Measurements from ENCODE around the gene ARID1B. TPM values are rescaled to one million over a fixed set of nuclear protein-coding genes. Genes with fewer than 3 reads are reported as not detected.

The ARID1B gene
- total and polyA plus RNA-seq, 7 donors = 8.4 to 115 (median 69.6) TPM

DNA sequence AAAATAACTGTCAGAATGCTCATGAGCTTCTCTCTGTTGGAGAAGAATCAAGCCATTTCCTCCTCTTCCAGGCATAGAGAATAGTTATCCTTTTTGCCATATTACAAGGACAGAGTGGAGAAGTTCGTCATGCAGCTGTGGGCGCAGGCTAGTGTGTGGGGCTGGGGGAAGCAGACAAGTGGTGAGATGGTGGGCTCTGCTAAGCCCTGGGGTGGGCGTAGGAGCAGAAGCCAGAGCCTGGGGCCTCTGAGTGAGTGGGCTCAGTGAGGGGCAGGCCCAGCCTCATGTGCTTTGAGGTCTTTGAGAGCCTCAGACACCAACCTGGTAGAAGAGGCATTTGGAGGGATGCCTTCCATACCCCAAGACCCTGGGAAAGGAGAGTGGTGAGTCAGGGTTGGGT is 19.4 kb downstream of the ARID1B start:
- 91 to 95% methylated on average over 3 of the region's 3 CpGs for WGBS, 2 donors
- no peak for TF ChIP-seq EP300 (IDR thresholded peaks at IDR 0.05)
- TF ChIP-seq POLR2A (IDR thresholded peaks at IDR 0.05) = no peak
- no peak for TF ChIP-seq POLR2AphosphoS5 (IDR thresholded peaks at IDR 0.05)
- TF ChIP-seq, protein P1, sequence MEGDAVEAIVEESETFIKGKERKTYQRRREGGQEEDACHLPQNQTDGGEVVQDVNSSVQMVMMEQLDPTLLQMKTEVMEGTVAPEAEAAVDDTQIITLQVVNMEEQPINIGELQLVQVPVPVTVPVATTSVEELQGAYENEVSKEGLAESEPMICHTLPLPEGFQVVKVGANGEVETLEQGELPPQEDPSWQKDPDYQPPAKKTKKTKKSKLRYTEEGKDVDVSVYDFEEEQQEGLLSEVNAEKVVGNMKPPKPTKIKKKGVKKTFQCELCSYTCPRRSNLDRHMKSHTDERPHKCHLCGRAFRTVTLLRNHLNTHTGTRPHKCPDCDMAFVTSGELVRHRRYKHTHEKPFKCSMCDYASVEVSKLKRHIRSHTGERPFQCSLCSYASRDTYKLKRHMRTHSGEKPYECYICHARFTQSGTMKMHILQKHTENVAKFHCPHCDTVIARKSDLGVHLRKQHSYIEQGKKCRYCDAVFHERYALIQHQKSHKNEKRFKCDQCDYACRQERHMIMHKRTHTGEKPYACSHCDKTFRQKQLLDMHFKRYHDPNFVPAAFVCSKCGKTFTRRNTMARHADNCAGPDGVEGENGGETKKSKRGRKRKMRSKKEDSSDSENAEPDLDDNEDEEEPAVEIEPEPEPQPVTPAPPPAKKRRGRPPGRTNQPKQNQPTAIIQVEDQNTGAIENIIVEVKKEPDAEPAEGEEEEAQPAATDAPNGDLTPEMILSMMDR (IDR thresholded peaks at IDR 0.05) = no peak
- Histone ChIP-seq H3K27ac (no peak overlapping the region), H3K4me3 (no peak overlapping the region), H3K27me3 (no peaks in the 10 kb centered on the region), H3K4me1 (peaks cover 0 to 71% (median 52%) of the 10 kb centered on the region in 4 donors), H3K9me3 (no peaks in the 10 kb centered on the region), H3K36me3 (no peaks in the 10 kb centered on the region)
- no peak for DNase-seq
- intact Hi-C loops (cut with DNase I) = no loop called here

DNA sequence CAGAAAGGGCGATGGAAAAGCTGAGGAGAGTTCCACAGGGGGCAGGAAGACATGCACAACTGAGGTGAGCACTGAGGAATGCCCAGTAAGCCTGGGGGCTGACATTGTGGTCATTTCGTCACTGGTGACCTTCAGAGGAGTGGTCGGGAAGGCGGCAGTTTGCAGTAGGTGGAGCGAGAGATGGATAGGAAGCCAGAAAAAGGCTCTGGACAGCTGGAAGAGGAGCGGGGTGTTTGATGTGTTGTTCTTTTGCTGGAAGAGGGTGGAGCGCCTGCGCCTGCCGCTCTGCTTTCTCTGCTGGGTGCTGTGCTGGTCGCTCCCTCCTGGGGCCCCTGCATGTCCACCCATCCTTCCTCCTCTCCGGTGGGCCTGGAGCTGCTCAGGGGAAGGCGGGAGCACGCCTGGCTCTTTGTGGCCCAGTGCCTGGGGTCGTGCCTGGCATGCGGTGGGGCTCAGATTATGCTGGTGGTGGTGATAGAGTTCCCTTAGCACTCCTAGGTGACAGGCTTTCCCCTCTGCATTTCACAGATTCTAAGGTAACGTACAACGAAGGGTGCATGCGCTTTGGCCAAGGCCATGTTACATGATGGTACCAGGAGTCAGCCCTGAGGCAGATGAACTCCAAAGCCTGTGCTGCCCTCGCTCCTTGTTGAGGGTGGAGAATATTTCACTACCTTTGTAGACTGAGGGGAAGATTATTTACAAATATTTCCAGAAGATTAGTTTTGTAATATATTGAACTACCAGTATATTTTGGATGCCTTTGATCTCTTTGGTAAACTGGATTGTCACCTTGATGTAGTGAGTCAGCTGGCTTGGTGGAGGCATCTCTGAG is 20.9 kb downstream of the ARID1B start:
- peaks cover 0 to 71% (median 44%) of the 10 kb centered on the region in 4 donors for H3K4me1 ChIP-seq
- no peak overlapping the region for H3K4me3 ChIP-seq
- no peak for DNase-seq
- no peak overlapping the region for H3K27ac ChIP-seq
- H3K27me3 ChIP-seq = no peaks in the 10 kb centered on the region
- intact Hi-C loops (cut with DNase I) = no loop called here
- WGBS, 2 donors = 97% methylated on average over 19 of the region's 19 CpGs
- no peaks in the 10 kb centered on the region for H3K36me3 ChIP-seq
- H3K9me3 ChIP-seq = no peaks in the 10 kb centered on the region
- TF ChIP-seq POLR2AphosphoS5 (IDR thresholded peaks at IDR 0.05) = no peak

DNA sequence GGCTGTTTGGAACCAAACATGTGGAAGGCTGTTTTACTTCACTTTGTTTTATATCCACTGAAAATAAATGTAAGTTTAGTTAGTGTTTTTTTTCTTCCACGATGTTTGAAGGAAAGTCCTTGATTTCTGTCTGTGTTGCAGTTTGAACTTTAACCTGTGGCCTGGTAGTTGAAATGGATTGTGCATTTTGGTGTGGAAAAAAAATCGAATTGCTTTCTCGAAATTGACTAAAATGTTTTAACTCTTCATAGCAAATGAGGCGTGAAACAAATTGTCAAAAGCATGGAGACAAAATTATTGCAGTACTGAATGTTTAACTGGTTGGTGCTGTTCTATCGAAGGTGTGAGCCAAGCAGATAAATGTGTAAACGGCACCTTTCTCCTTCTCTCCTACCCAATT is 24.5 kb downstream of the ARID1B start:
- DNase-seq = no peak
- H3K27ac ChIP-seq = no peak overlapping the region
- 53 to 73% methylated on average over 6 of the region's 6 CpGs for WGBS, 2 donors

DNA sequence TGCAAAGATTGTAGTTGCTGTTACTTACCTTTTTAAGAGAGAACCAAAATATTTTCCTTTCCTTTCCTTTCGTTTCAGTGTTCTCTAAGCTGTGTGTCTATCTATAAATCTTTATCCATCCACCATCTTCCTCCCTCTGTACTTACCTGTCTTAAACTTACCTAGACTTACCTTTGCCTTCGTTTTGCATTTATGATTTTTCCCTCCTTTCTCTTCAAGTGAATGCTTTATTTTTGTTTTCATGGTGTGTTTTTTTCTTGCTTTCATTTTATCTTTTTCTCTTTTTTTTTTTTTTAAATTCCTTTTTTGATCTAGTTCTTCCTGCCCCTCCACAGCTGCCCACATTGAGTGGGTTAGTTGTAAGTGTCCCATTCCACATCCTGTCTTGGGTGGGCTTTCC is 26.2 kb downstream of the ARID1B start:
- Histone ChIP-seq H3K4me1 (peaks cover 0 to 45% (median 22%) of the 10 kb centered on the region in 4 donors), H3K27ac (no peak overlapping the region), H3K36me3 (no peaks in the 10 kb centered on the region), H3K27me3 (no peaks in the 10 kb centered on the region), H3K9me3 (no peaks in the 10 kb centered on the region), H3K4me3 (no peak overlapping the region)
- intact Hi-C loops (cut with DNase I) = no loop called here
- no peak for DNase-seq
- TF ChIP-seq, protein P1 (IDR thresholded peaks at IDR 0.05) = no peak
- no peak for TF ChIP-seq EP300 (IDR thresholded peaks at IDR 0.05)
- no peak for TF ChIP-seq POLR2AphosphoS5 (IDR thresholded peaks at IDR 0.05)
- no peak for TF ChIP-seq POLR2A (IDR thresholded peaks at IDR 0.05)
- 75 to 89% methylated on average over 2 of the region's 2 CpGs for WGBS, 2 donors

More for the DNA sequence above, 24.5 kb downstream of the ARID1B start:
- Histone ChIP-seq H3K4me3 (no peak overlapping the region), H3K27me3 (no peaks in the 10 kb centered on the region), H3K9me3 (no peaks in the 10 kb centered on the region), H3K4me1 (peaks cover 0 to 49% (median 18%) of the 10 kb centered on the region in 4 donors), H3K36me3 (no peaks in the 10 kb centered on the region)
- TF ChIP-seq, protein P1 (IDR thresholded peaks at IDR 0.05) = no peak
- TF ChIP-seq POLR2A (IDR thresholded peaks at IDR 0.05) = no peak
- no peak for TF ChIP-seq EP300 (IDR thresholded peaks at IDR 0.05)
- TF ChIP-seq POLR2AphosphoS5 (IDR thresholded peaks at IDR 0.05) = no peak
- intact Hi-C loops (cut with DNase I) = no loop called here

DNA sequence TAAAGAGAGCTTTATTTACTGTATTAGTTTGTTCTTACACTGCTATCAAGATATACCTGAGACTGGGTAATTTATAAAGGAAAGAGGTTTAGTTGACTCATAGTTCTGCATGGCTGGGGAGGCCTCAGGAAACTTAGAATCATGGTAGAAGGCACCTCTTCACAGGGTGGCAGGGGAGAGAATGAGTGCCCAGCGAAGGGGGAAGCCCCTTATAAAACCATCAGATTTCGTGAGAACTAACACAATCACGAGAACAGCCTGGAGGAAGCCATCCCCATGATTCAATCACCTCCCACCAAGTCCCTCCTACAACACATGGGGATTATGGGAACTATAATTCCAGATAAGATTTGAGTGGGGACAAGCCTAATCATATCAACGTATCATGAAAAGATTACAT is 27.2 kb downstream of the ARID1B start:
- TF ChIP-seq POLR2AphosphoS5 (IDR thresholded peaks at IDR 0.05) = no peak
- no peak for TF ChIP-seq POLR2A (IDR thresholded peaks at IDR 0.05)
- TF ChIP-seq, protein P1 (IDR thresholded peaks at IDR 0.05) = no peak
- no peaks in the 10 kb centered on the region for H3K9me3 ChIP-seq
- no peaks in the 10 kb centered on the region for H3K27me3 ChIP-seq
- no peak for DNase-seq
- peaks cover 0 to 56% (median 32%) of the 10 kb centered on the region in 4 donors for H3K4me1 ChIP-seq
- no peaks in the 10 kb centered on the region for H3K36me3 ChIP-seq
- no peak overlapping the region for H3K4me3 ChIP-seq
- WGBS, 2 donors = 86 to 90% methylated on average over 4 of the region's 4 CpGs
- intact Hi-C loops (cut with DNase I) = no loop called here
- H3K27ac ChIP-seq = no peak overlapping the region
